Measurements from ENCODE around the gene CAB39L. TPM values are rescaled to one million over a fixed set of nuclear protein-coding genes. Genes with fewer than 3 reads are reported as not detected.
"Not testable (repeated sequence)": the region's sequence is repeated elsewhere in the genome, so short reads cannot be mapped to it uniquely, and the experiment has no call there.

CAB39L gene
- total RNA-seq, 1 donor from 2014 or later = 18.3 TPM

GRCh38 chr13:49300276-49300675 lies 143.6 kb downstream of the CAB39L start:
- no peak overlapping the region for H3K4me3 ChIP-seq (ENCODE audit: low read depth, low read length)
- H3K36me3 ChIP-seq (ENCODE audit: control insufficient read depth, insufficient read depth, low read length) = no peaks in the 10 kb centered on the region
- no peaks in the 10 kb centered on the region for H3K27me3 ChIP-seq (ENCODE audit: control insufficient read depth, insufficient read depth, low read length)
- no peak for TF ChIP-seq CTCF (IDR thresholded peaks at IDR 0.05; ENCODE audit: insufficient read depth, low read length, poor library complexity, severe bottlenecking)
- no peak for DNase-seq (ENCODE audit: low read depth)

GRCh38 chr13:49298903-49299605 lies 144.8 kb downstream of the CAB39L start:
- Histone ChIP-seq H3K4me3 (ENCODE audit: low read depth, low read length) (no peak overlapping the region), H3K27me3 (ENCODE audit: control insufficient read depth, insufficient read depth, low read length) (no peaks in the 10 kb centered on the region), H3K36me3 (ENCODE audit: control insufficient read depth, insufficient read depth, low read length) (no peaks in the 10 kb centered on the region)
- no peak for DNase-seq (ENCODE audit: low read depth)
- no peak for TF ChIP-seq CTCF (IDR thresholded peaks at IDR 0.05; ENCODE audit: insufficient read depth, low read length, poor library complexity, severe bottlenecking)

- no peak overlapping the region for H3K4me3 ChIP-seq (ENCODE audit: low read depth, low read length)
- no peak for DNase-seq (ENCODE audit: low read depth)
- no peaks in the 10 kb centered on the region for H3K36me3 ChIP-seq (ENCODE audit: control insufficient read depth, insufficient read depth, low read length)
- no peak for TF ChIP-seq CTCF (IDR thresholded peaks at IDR 0.05; ENCODE audit: insufficient read depth, low read length, poor library complexity, severe bottlenecking)
- no peaks in the 10 kb centered on the region for H3K27me3 ChIP-seq (ENCODE audit: control insufficient read depth, insufficient read depth, low read length)
These were observed 145.4 kb downstream of the CAB39L start for GRCh38 chr13:49298416-49298815.

GRCh38 chr13:49297338-49297737 lies 146.5 kb downstream of the CAB39L start:
- no peaks in the 10 kb centered on the region for H3K36me3 ChIP-seq (ENCODE audit: control insufficient read depth, insufficient read depth, low read length)
- no peak for TF ChIP-seq CTCF (IDR thresholded peaks at IDR 0.05; ENCODE audit: insufficient read depth, low read length, poor library complexity, severe bottlenecking)
- no peaks in the 10 kb centered on the region for H3K27me3 ChIP-seq (ENCODE audit: control insufficient read depth, insufficient read depth, low read length)
- no peak overlapping the region for H3K4me3 ChIP-seq (ENCODE audit: low read depth, low read length)
- no peak for DNase-seq (ENCODE audit: low read depth)

GRCh38 chr13:49296659-49297058 lies 147.2 kb downstream of the CAB39L start:
- TF ChIP-seq CTCF (IDR thresholded peaks at IDR 0.05; ENCODE audit: insufficient read depth, low read length, poor library complexity, severe bottlenecking) = no peak
- Histone ChIP-seq H3K4me3 (ENCODE audit: low read depth, low read length) (no peak overlapping the region), H3K36me3 (ENCODE audit: control insufficient read depth, insufficient read depth, low read length) (no peaks in the 10 kb centered on the region), H3K27me3 (ENCODE audit: control insufficient read depth, insufficient read depth, low read length) (no peaks in the 10 kb centered on the region)
- DNase-seq (ENCODE audit: low read depth) = no peak

- Histone ChIP-seq H3K27me3 (ENCODE audit: control insufficient read depth, insufficient read depth, low read length) (no peaks in the 10 kb centered on the region), H3K36me3 (ENCODE audit: control insufficient read depth, insufficient read depth, low read length) (no peaks in the 10 kb centered on the region), H3K4me3 (ENCODE audit: low read depth, low read length) (no peak overlapping the region)
- TF ChIP-seq CTCF (IDR thresholded peaks at IDR 0.05; ENCODE audit: insufficient read depth, low read length, poor library complexity, severe bottlenecking) = no peak
- no peak for DNase-seq (ENCODE audit: low read depth)
These were observed 148.6 kb downstream of the CAB39L start for GRCh38 chr13:49295244-49295643.

GRCh38 chr13:49294723-49295122 lies 149.1 kb downstream of the CAB39L start:
- H3K4me3 ChIP-seq (ENCODE audit: low read depth, low read length); DNase-seq (ENCODE audit: low read depth); H3K36me3 ChIP-seq (ENCODE audit: control insufficient read depth, insufficient read depth, low read length); H3K27me3 ChIP-seq (ENCODE audit: control insufficient read depth, insufficient read depth, low read length): not testable (repeated sequence)
